ENCODE results near the gene FSIP1. TPM values are rescaled to one million over a fixed set of nuclear protein-coding genes. Genes with fewer than 3 reads are reported as not detected.

Gene FSIP1
- total and polyA plus RNA-seq, 9 of the 15 experiments (the other 6 are each of a cell fraction or from before 2014, with no cell fraction given) = 0.07 to 0.51 (median 0.29) TPM

DNA sequence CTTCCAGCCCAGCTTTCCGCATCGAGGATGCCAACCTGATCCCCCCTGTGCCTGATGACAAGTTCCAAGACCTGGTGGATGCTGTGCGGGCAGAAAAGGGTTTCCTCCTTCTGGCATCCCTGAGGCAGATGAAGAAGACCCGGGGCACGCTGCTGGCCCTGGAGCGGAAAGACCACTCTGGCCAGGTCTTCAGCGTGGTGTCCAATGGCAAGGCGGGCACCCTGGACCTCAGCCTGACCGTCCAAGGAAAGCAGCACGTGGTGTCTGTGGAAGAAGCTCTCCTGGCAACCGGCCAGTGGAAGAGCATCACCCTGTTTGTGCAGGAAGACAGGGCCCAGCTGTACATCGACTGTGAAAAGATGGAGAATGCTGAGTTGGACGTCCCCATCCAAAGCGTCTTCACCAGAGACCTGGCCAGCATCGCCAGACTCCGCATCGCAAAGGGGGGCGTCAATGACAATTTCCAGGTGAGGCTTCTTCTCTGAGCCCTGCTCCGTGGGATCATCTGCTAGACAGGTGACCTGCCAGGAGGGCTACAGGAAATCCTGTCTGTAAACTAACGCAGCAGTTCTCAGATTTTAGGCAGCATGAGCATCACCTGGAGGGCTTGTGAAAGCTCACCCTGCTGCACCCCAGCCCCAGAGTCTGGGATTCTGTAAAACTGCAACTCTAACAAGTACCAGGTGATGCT is 200.2 kb downstream of the FSIP1 start:
- Histone ChIP-seq H3K9me1 (ENCODE audit: control insufficient read depth, insufficient read depth, low read length) (no peaks in the 10 kb centered on the region), H3K9me3 (replicated peaks; ENCODE audit: control insufficient read depth, insufficient read depth, low read depth, low read length) (peaks cover 7% of the 10 kb centered on the region), H3K36me3 (ENCODE audit: control insufficient read depth, insufficient read depth, low read length) (no peaks in the 10 kb centered on the region), H3K4me2 (ENCODE audit: insufficient read depth, low read length) (no peak overlapping the region), H3K4me1 (replicated peaks in 1 of 2; ENCODE audit: control insufficient read depth in 2 of 2, insufficient read depth in 2 of 2, low read length in 2 of 2) (peaks cover 0 to 12% of the 10 kb centered on the region in 2 experiments; a peak in 1 of 5 replicates), H3K27me3 (ENCODE audit: control insufficient read depth in 2 of 2, insufficient read depth in 2 of 2, low read length in 2 of 2) (peaks cover 33 to 55% of the 10 kb centered on the region in 2 experiments; a peak in 4 of 5 replicates), H3K79me2 (ENCODE audit: control insufficient read depth, insufficient read depth, low read length) (no peaks in the 10 kb centered on the region), H2AFZ (ENCODE audit: low read depth, low read length) (no peak overlapping the region), H4K20me1 (replicated peaks; ENCODE audit: control insufficient read depth, insufficient read depth, low read length) (0 out of 2 replicates have a peak, but pooled peaks cover 3% of the 10 kb centered on the region), H3K4me3 (no peak overlapping the region), H3K9ac (ENCODE audit: insufficient read depth in 1 of 2, low read depth in 2 of 2, low read length in 2 of 2) (no peak overlapping the region), H3K27ac (ENCODE audit: extremely low read depth, low read depth, low read length) (no peak overlapping the region)
- intact Hi-C loops (cut with micrococcal nuclease) (loop anchor here (2.0 to 10.0 kb wide), 4 partner anchors 174 to 878 kb away; no protein-coding TSS in a partner anchor), in situ Hi-C loops (cut with MboI) (loop anchor here (25.0 kb wide), 1 partner anchor 770 kb away; no protein-coding TSS in a partner anchor)
- BruUV-seq (replicated peaks) = no TSS peak
- DNase-seq (ENCODE audit: extremely low read depth in 1 of 4, low spot score in 3 of 4) (no peak), ATAC-seq (no peak), FAIRE-seq (no peak)
- CTCF ChIA-PET (ENCODE audit: low intra/inter-chr PET ratio) = no interaction called here
- TF ChIP-seq HMG20B (CRISPR knock-in tag; IDR thresholded peaks at IDR 0.05) = no peak
- TF ChIP-seq NFIC (IDR thresholded peaks at IDR 0.05) = 0 out of 2 replicates have a peak, but pooled peaks have one; percentile 25
- POLR2A ChIA-PET = no interaction called here
- WGBS (ENCODE audit: insufficient coverage, low coverage, missing lambda C conversion rate) = 2% methylated on average over 17 of the region's 20 CpGs

GRCh38 chr15:39581793-39582285 is 200.8 kb downstream of the FSIP1 start:
- 3% methylated on average over 12 of the region's 13 CpGs for WGBS (ENCODE audit: insufficient coverage, low coverage, missing lambda C conversion rate)
- ChIA-PET CTCF (ENCODE audit: low intra/inter-chr PET ratio) (no interaction called here), POLR2A (interaction anchor here (0.6 to 0.7 kb wide), 2 partner anchors 444 to 1581 kb away, joined by 3 to 5 read pairs; no protein-coding TSS in a partner anchor)
- ATAC-seq (no peak), FAIRE-seq (no peak), DNase-seq (ENCODE audit: extremely low read depth in 1 of 4, low spot score in 3 of 4) (peak in 2 of 4 experiments; percentile 9 to 18)
- H3K4me1 ChIP-seq (replicated peaks in 1 of 2; ENCODE audit: control insufficient read depth in 2 of 2, insufficient read depth in 2 of 2, low read length in 2 of 2) = peaks cover 0 to 12% of the 10 kb centered on the region in 2 experiments; a peak in 1 of 5 replicates
- TF ChIP-seq NR2C2 (CRISPR knock-in tag; IDR thresholded peaks at IDR 0.05) (no peak), NR2C2 (tag; IDR thresholded peaks at IDR 0.05) (no peak), ZNF766 (CRISPR knock-in tag; conservative IDR thresholded peaks at IDR 0.05) (no peak)
- TF ChIP-seq, protein P1, sequence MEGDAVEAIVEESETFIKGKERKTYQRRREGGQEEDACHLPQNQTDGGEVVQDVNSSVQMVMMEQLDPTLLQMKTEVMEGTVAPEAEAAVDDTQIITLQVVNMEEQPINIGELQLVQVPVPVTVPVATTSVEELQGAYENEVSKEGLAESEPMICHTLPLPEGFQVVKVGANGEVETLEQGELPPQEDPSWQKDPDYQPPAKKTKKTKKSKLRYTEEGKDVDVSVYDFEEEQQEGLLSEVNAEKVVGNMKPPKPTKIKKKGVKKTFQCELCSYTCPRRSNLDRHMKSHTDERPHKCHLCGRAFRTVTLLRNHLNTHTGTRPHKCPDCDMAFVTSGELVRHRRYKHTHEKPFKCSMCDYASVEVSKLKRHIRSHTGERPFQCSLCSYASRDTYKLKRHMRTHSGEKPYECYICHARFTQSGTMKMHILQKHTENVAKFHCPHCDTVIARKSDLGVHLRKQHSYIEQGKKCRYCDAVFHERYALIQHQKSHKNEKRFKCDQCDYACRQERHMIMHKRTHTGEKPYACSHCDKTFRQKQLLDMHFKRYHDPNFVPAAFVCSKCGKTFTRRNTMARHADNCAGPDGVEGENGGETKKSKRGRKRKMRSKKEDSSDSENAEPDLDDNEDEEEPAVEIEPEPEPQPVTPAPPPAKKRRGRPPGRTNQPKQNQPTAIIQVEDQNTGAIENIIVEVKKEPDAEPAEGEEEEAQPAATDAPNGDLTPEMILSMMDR (IDR thresholded peaks at IDR 0.05 in 2 of 3, conservative IDR thresholded peaks at IDR 0.05 in 1 of 3; ENCODE audit: insufficient read depth in 2 of 3, low read depth in 1 of 3, low read length in 3 of 3) = 0 out of 6 replicates have a peak, but pooled peaks of 2 of the 3 experiments have one; percentile 16 to 18
- BruUV-seq (replicated peaks) = no TSS peak
- 0 out of 2 replicates have a peak, but pooled peaks cover 3% of the 10 kb centered on the region for H4K20me1 ChIP-seq (replicated peaks; ENCODE audit: control insufficient read depth, insufficient read depth, low read length)
- no peak overlapping the region for H3K4me2 ChIP-seq (ENCODE audit: insufficient read depth, low read length)
- H3K9me1 ChIP-seq (ENCODE audit: control insufficient read depth, insufficient read depth, low read length) = no peaks in the 10 kb centered on the region
- H3K4me3 ChIP-seq = no peak overlapping the region
- peaks cover 31 to 50% of the 10 kb centered on the region in 2 experiments; a peak in 4 of 5 replicates for H3K27me3 ChIP-seq (ENCODE audit: control insufficient read depth in 2 of 2, insufficient read depth in 2 of 2, low read length in 2 of 2)
- intact Hi-C loops (cut with micrococcal nuclease) = loop anchor here (2.0 to 10.0 kb wide), 6 partner anchors 175 to 877 kb away; no protein-coding TSS in a partner anchor
- H3K9ac ChIP-seq (ENCODE audit: insufficient read depth in 1 of 2, low read depth in 2 of 2, low read length in 2 of 2) = no peak overlapping the region
- in situ Hi-C loops (cut with MboI) = loop anchor here (25.0 kb wide), 1 partner anchor 770 kb away; no protein-coding TSS in a partner anchor
- H3K27ac ChIP-seq (ENCODE audit: extremely low read depth, low read depth, low read length) = no peak overlapping the region
- peaks cover 7% of the 10 kb centered on the region for H3K9me3 ChIP-seq (replicated peaks; ENCODE audit: control insufficient read depth, insufficient read depth, low read depth, low read length)
- H3K36me3 ChIP-seq (ENCODE audit: control insufficient read depth, insufficient read depth, low read length) = no peaks in the 10 kb centered on the region
- no peak overlapping the region for H2AFZ ChIP-seq (ENCODE audit: low read depth, low read length)
- H3K79me2 ChIP-seq (ENCODE audit: control insufficient read depth, insufficient read depth, low read length) = no peaks in the 10 kb centered on the region

Data from K562 (cell line).